ENCODE data around the gene DCAF7.

The DCAF7 gene, protein sequence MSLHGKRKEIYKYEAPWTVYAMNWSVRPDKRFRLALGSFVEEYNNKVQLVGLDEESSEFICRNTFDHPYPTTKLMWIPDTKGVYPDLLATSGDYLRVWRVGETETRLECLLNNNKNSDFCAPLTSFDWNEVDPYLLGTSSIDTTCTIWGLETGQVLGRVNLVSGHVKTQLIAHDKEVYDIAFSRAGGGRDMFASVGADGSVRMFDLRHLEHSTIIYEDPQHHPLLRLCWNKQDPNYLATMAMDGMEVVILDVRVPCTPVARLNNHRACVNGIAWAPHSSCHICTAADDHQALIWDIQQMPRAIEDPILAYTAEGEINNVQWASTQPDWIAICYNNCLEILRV

DNA sequence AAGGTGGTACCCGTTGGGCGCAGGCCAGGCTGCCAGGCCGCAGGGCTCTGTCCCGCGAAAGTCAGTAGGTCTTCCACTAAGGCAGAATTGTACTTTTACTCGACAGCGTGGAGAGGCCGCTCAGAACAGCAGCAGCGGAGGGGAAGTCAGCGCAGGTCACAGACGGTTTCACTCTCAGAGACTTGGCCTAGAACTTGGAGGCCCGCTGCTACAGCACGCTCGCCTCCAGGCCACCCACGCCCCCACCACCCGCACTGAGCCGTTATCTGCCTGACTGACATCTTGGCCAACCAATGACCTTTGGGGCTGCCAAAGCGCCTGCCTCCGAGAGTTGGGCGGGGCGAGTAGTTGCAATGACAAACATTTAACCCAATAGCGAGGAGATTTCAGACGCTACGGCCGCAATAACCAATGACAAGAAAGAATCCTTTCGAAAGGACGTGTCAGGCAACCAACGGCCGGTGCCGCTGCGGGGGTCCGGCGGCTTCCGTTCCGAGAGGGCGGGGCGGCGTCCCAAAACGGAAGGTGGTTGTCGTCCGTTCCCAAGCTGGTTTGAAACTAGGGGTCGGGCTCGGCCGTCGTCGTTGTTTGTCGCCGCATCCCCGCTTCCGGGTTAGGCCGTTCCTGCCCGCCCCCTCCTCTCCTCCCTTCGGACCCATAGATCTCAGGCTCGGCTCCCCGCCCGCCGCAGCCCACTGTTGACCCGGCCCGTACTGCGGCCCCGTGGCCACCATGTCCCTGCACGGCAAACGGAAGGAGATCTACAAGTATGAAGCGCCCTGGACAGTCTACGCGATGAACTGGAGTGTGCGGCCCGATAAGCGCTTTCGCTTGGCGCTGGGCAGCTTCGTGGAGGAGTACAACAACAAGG lies at the start of gene DCAF7:
TSS of gene DCAF7 (plus strand) at position 532 of the 871 bp plus-strand sequence. CDS start at position 733, 201 bp downstream.
- peak within 1 kb of the TSS; percentile 90 for H3K27ac ChIP-seq
- TF ChIP-seq ZFX (IDR thresholded peaks at IDR 0.05), result peak; percentile 81; the same call in 1 of the 2 replicates
- TF ChIP-seq, protein P1, sequence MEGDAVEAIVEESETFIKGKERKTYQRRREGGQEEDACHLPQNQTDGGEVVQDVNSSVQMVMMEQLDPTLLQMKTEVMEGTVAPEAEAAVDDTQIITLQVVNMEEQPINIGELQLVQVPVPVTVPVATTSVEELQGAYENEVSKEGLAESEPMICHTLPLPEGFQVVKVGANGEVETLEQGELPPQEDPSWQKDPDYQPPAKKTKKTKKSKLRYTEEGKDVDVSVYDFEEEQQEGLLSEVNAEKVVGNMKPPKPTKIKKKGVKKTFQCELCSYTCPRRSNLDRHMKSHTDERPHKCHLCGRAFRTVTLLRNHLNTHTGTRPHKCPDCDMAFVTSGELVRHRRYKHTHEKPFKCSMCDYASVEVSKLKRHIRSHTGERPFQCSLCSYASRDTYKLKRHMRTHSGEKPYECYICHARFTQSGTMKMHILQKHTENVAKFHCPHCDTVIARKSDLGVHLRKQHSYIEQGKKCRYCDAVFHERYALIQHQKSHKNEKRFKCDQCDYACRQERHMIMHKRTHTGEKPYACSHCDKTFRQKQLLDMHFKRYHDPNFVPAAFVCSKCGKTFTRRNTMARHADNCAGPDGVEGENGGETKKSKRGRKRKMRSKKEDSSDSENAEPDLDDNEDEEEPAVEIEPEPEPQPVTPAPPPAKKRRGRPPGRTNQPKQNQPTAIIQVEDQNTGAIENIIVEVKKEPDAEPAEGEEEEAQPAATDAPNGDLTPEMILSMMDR (conservative IDR thresholded peaks at IDR 0.05), result no peak

DNA sequence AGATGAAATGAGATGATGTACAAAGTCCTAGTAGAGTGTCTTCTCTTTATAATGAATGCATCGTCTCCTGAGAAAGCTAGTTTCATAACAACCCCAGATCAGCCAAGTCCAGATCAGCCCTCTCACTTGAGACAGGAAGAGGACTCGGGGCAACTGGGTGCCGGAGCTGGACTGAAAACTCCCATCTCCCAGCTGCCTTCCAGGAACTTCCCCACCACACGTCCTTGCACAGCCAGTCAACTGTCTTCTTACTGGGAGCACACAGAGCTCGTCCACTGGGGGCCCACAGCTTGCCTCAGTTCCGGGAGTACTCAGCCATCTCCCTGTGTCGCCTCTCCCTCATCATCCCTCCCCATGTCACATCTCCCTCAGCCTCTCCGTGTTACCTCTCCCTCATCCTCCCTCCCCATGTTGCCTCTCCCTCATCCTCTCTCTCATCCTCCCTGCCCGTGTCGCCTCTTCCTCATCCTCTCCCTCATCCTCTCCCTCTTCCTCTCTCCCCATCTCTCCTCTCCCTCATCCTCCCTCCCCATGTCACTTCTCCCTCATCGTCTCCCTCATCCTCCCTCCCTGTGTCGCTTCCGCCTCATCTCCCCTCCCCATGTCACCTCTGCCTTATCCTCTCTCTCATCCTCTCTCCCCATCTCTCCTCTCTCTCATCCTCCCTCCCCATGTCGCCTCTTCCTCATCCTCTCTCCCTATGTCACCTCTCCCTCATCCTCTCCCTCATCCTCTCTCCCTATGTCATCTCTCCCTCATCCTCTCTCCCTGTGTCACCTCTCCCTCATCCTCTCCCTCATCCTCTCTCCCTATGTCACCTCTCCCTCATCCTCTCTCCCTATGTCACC lies 49.5 kb upstream of the DCAF7 start:
- no peak for TF ChIP-seq ZFX (IDR thresholded peaks at IDR 0.05)
- TF ChIP-seq, protein P1 (conservative IDR thresholded peaks at IDR 0.05), result no peak
- no peak overlapping the region for H3K27ac ChIP-seq

- TF ChIP-seq ZFX (IDR thresholded peaks at IDR 0.05), result no peak
- TF ChIP-seq, protein P1 (conservative IDR thresholded peaks at IDR 0.05), result no peak
- peak overlapping the region; percentile 60 for H3K27ac ChIP-seq
Measured at GRCh38 chr17:63503341-63503705, 47.0 kb upstream of the DCAF7 start.

GRCh38 chr17:63504261-63504660 lies 46.0 kb upstream of the DCAF7 start:
- TF ChIP-seq, protein P1 (conservative IDR thresholded peaks at IDR 0.05), result no peak
- TF ChIP-seq ZFX (IDR thresholded peaks at IDR 0.05), result no peak
- H3K27ac ChIP-seq, result peak overlapping the region; percentile 60

- TF ChIP-seq, protein P1 (conservative IDR thresholded peaks at IDR 0.05), result no peak
- TF ChIP-seq ZFX (IDR thresholded peaks at IDR 0.05), result no peak
- no peak overlapping the region for H3K27ac ChIP-seq
Measured at GRCh38 chr17:63505341-63505740, 44.9 kb upstream of the DCAF7 start.

DNA sequence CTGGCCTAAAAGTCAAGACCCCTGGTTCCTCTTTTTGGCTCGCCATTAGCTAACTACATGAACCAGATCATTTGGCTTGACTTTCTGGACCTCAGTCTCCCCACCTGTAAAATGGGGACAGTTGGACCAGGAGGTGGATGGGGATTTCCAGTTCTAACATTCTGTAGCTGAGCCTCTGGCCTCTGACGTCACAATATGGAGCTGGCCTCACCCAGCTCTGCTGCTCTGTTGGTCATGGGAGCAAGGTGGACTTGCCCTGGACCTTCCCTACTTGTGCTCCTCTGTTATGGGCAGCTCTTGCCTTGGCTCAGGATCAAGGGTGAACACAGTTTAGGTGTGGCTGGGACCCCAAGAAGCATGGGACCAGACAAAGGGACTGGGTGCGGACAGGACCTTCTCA lies 43.6 kb upstream of the DCAF7 start:
- TF ChIP-seq ZFX (IDR thresholded peaks at IDR 0.05), result no peak
- TF ChIP-seq, protein P1 (conservative IDR thresholded peaks at IDR 0.05), result no peak
- no peak overlapping the region for H3K27ac ChIP-seq
